Left colon (tissue), 2 donors: ENCODE data around the gene NCCRP1. TPM values are rescaled to one million over a fixed set of nuclear protein-coding genes. Genes with fewer than 3 reads are reported as not detected.
A peak's percentile ranks its signal among the peaks of the same experiment; 100 is the strongest.
"Not testable (repeated sequence)": the region's sequence is repeated elsewhere in the genome, so short reads cannot be mapped to it uniquely, and the experiment has no call there.

Experiments used
- ATAC-seq: fragments of 200-7000 bp; cut with Tn5 transposase; one replicate; pipeline ENCODE4 v1.9.1; 2020; ENCODE audit warnings: mild to moderate bottlenecking, moderate library complexity
- DNase-seq, 2 donors: peaks; one replicate each; pipeline ENCODE4 v3.0.0-alpha.2; 2020
- intact Hi-C, 2 donors: fragments of 100-400 bp; cut with DNase I in 1 of 2; cut with micrococcal nuclease in 1 of 2; formaldehyde crosslinking; loops; one replicate each; pipeline versions ENCODE4 v1.11.2 to v1.14.0; 2022; cut with DNase I, micrococcal nuclease
- total RNA-seq, 2 donors: library from RNA; stranded (reverse); fragmentation: NEBNext Ultra II Directional; extraction: Animal tissue kit (Norgen Biotek cat#: 25700); gene quantifications; one replicate each; pipeline ENCODE4 v1.2.1, GENCODE V29; 2021
- donor health status: DM: no; HTN: no; CAD: no.
- donor health status: DM: yes; HTN: yes; CAD: no.

NCCRP1 gene
- total RNA-seq, 2 donors from 2014 or later: not detected

DNA sequence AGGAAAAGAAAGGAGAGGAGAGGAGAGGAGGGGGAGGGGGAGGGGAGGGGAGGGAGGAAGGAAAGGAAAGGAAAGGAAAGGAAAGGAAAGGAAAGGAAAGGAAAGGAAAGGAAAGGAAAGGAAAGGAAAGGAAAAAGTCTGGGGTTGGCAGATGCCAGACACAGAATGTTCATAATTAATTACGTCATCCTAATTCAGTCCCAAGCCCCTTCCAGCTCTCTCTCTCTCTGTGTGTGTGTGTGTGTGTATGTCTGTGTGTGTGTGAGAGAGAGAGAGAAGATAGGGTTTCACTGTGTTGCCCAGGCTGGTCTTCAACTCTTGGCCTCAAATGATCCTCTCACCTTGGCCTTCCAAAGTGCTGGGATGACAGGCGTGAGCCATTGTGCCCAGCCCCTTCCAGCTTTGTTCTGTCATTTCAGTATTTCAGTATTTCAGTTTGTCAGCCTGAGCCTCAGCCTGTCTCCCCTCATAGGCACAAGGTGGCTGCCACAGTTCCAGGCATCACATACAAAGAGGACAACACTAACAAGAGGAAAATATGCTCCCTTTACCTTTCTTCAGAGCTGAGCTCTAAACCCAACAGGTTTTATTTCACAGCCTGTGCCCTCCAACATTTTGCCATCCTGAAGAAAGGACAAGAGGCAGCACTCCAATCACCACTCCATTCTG lies 33.5 kb downstream of the NCCRP1 start:
- ATAC-seq (no peak), DNase-seq (no peak)
- intact Hi-C loops: no loop called here

DNA sequence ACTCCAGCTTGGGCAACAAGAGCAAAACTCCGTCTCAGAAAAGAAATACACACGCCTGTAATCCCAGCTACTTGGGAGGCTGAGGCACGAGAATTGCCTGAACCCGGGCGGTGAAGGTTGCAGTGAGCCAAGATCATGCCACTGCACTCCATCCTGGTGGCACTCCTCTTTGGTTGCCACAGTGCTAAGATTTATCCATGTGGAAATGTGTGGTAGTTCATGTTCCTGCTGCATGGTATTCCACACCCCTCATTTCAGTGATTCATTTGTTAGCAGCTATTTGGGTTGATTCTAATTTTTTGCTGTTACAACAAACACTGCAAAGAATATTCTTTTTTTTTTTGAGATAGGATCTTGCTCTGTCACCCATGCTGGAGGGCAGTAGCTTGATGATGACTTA lies 35.9 kb downstream of the NCCRP1 start:
- intact Hi-C loops: no loop called here
- DNase-seq: no peak
- ATAC-seq: no peak

DNA sequence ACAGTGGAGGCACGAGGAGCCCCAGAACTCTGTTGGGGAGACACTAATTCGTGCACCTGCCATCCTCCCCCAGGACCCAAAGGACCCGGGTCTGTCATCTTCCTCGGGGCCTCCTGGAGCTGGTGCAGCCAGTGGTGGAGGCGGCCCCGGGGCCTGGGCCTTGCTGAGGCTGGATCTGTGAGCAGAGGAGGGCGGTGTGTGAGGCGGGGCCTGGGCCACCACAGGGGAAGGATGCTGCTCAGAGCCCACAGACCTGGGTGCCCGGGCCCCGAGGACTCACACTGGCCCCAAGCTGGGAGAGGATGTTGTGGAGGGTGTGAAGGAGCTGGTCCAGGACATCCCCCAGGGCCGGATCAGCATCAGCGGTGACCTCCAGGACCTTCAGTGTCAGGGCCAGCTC lies 39.8 kb downstream of the NCCRP1 start:
- intact Hi-C loops: no loop called here
- ATAC-seq (no peak), DNase-seq (peak in 1 of 2 donors; percentile 32)

DNA sequence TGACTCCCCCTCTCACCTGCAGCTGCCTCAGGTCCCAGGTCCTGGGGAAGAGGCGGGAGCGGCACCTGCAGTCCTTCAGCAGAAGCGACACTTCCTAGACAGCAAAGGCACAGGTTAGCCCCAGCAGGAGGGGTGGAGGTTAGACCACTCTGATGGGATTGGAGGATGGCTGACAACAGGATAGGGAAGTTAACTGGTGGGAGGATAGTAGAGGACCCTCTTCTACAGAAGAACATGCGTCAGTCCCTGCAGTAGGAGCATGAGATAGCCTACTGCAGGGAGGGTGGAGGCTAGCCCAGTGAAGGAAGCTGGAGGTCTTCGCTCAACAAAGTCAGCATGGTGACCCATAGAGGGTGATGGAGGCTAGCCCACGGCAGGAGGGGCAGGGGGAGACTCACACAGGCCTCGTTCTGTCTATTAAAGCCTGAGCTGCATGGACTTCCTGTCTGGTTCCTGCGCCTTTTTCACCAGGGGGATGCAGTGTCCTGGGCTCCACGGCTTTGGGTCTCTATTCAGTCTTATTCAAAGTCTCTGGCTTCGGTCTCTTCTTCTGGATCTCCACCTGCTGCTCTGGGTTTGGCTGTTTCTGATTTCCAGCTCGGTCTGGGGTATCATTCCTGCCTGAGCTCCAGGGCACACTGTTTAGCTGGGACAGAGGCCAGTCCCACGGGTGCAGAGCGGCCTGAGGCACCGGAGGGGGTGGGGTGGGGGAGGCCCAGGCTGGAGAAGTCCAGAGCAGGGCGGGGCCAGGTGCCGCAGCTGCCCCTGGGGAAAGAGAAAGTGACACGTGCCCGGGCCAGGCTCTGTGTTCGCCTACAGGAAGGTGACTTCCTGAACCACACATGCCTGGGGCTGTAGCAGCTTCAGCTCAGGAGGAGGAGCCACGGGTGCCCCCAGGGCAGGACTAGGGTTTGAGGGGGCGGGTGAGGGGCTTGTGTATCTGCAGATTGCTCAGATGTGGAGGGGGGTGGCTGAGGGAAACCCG lies 40.7 kb downstream of the NCCRP1 start:
- intact Hi-C loops: no loop called here

DNA sequence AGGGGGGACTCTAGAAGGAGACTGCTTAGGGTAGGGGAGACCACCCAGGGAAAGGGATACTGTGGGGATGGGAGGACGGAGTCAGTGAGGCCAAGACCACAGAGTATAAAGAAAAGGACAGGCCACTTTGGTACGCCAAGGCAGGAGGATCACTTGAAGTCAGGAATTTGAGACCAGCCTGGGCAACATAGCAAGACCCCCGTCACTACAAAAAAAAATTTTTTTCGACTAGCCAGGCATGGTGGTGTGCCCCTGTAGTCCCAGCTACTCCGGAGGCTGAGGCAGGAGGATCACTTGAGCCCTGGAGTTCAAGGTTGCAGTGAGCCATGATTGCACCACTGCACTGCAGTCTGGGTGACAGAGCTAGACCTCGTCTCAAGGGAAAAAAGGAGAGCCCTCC lies 41.4 kb downstream of the NCCRP1 start:
- DNase-seq: no peak
- ATAC-seq: no peak
- intact Hi-C loops: no loop called here

More for the DNA sequence above, 40.7 kb downstream of the NCCRP1 start:
- ATAC-seq (peak; percentile 100), DNase-seq (peak; percentile 78 to 80)

DNA sequence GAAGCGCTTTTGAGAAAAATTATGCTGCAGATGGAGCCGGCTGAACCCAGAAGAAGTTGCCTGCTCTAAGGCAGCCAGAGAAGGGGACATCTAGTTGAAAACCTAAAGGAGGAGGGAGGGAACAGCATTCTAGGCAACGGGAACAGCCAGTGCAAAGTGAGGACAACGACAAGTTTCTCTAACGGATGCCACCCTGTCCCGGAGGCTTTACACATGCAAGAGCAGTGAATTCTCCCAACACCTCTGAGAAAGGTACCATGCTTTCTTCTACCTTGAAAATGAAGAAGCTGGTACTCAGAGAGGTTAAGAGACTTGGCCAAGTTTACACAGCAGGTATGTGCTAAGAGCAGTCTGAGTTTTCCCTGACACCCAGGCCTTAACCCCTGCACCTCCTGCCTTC lies 42.2 kb downstream of the NCCRP1 start:
- ATAC-seq: no peak
- intact Hi-C loops: no loop called here
- no peak for DNase-seq

DNA sequence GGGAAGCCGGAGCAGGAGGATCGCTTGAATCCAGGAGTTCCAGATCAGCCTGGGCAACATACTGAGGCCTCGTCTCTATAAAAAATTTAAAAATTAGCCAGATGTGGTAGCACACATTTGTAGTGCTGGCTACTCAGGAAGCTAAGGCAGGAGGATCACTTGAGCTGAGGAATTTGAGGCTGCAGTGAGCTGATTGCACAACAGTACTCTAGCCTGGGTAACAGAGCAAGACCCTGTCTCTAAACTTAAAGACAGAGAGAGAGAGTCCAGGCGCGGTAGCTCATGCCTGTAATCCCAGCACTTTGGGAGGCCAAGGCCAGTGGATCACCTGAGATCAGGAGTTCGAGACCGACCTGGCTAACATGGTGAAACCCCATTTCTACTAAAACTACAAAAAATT lies 43.7 kb downstream of the NCCRP1 start:
- intact Hi-C loops: no loop called here

DNA sequence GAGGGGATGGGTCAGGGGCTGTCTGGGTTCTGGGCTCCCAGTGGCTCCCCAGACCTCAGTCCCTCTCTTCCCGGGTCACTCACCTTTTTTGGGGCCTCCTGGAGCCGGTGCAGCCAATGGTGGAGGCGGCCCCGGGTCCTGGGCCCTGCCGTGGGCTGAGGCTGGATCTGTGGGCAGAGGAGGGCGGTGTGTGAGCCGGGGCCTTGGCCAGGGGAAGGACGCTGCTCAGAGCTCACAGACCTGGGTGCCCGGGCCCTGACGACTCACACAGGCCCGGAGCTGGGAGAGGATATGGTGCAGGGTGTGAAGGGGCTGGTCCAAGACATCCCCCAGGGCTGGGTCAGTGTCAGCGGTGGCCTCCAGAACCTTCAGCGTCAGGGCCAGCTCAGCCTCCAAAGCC lies 47.0 kb downstream of the NCCRP1 start:
- ATAC-seq, DNase-seq, intact Hi-C loops: not testable (repeated sequence)

More for the DNA sequence above, 43.7 kb downstream of the NCCRP1 start:
- no peak for ATAC-seq
- no peak for DNase-seq

DNA sequence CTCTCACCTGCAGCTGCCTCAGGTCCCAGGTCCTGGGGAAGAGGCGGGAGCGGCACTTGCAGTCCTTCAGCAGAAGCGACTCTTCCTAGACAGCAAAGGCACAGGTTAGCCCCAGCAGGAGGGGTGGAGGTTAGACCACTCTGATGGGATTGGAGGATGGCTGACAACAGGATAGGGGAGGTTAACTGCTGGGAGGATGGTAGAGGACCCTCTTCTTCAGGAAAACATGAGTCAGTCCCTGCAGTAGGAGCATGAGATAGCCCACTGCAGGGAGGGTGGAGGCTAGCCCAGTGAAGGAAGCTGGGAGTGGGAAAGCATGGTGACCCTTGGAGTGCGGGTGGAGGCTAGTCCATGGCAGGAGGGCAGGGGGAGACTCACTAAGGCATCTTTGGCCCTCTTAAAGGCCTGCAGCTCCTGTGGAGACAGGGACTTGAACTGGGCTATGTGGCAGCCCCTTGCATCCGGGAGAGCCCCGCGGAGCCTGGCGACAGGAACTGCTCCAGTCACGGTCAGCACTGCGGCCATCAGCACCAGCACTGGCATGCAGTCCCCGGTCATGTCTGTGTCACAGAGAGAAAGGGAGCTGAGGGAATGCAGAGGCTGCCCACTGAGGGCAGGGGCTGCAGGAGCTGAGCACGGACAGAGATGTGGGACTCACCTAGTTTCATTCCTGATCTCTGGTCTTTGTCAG lies 47.8 kb downstream of the NCCRP1 start, which contains the start of gene IFNL3:
TSS of gene IFNL3 (minus strand) at position 597 of the 691 bp plus-strand sequence. CDS start at position 558, 39 bp downstream.
- DNase-seq, ATAC-seq, intact Hi-C loops: not testable (repeated sequence)

DNA sequence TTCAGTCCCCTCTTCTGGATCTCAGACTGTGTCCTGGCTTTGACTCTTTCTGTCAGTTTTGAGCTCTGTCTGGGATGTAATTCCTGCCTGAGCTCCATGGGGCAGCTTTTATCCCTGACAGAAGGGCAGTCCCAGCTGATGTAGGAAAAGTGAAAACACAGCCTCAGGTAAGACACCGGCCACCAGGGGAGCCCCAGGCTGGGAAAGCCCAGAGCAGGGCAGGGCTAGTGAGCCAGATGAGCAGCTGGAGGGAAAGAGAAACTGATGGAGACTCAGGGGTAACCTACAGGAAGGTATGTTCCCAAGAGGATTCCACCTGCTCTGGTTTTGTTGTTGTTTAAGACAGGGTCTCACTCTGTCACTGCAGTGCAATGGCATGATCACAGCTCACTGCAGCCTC lies 48.4 kb downstream of the NCCRP1 start:
- intact Hi-C loops, DNase-seq: not testable (repeated sequence)
- peak; percentile 58 for ATAC-seq

DNA sequence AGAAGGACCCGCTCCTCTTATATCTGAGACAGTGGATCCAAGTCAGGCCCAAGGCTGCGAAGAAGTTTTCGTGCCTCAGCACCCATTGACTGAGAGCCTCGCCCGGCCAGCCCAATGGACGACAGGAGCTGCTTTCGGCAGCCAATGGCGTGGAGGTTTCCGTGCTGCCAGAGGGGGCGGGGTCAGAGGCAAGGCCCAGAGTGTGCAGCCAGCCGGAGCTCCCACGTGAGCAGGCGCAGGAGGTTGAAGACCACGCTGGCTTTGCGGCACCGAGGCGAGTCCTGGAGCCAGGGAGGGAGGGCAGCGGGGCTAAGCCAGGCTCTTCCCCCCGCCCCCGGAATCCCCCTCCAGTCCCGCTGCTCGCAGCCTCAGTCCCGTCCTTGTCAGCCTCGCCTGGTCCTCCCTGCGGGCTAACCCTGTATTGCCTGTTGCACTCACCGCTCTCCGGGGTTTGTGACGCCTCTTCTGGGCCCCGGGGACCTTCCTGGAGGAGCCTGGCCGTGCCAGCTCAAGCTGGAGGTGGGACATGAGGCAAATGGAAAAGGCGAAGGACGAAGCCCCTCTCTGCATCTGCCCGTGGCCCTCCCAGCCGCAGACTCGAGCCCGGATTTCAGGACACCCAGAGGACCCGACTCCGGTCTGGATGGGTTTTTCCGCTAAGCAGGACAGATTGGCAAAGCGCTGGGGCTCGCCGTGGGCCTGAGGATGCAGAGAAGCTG lies 50.3 kb downstream of the NCCRP1 start:
- intact Hi-C loops: no loop called here
- peak in 1 of 2 donors; percentile 24 for DNase-seq
- peak; percentile 42 for ATAC-seq

DNA sequence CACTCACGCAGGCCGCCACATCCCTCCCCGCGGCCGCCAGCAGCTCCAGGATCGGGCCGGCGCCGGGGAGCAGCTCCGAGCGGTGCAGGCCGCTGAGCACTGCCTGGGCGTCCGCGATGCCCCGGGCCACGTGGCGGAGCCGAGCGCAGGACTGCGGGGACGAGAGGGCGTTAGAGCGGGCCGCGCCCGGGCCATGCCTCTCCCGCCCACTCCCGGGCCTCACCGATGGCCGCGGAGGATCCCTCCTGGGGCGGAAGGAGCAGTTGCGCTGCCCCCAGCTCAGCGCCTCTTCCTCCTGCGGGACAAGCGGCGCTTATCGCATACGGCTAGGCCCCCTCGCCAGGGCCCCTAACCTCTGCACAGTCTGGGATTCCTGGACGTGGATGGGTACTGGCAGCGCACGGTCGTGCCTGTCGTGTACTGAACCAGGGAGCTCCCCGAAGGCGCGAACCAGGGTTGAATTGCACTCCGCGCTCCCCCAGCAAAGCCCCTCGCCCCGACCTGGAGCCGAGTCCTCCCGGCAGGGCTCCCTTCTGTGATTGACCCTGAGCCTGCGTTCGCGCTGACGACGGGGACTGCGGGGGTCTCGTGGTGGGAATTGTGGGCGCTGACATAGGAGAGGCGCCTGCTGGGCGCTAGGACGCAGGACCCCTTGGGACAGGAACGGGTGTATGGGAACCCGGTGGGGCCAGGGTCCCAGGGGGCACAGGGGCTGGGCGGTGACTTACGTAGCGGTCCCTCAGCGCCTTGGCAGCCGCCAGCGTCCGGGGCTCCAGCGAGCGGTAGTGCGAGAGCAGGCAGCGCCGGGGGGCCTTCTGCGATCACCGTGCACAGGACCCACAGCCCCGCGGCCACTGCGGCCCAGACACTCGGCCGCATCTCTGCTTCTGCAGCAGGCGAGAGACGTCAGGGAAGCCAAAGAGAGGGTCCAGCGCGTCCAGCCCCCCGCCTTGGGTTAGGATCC lies 51.2 kb downstream of the NCCRP1 start:
- DNase-seq (no peak), ATAC-seq (no peak)
- intact Hi-C loops: no loop called here

DNA sequence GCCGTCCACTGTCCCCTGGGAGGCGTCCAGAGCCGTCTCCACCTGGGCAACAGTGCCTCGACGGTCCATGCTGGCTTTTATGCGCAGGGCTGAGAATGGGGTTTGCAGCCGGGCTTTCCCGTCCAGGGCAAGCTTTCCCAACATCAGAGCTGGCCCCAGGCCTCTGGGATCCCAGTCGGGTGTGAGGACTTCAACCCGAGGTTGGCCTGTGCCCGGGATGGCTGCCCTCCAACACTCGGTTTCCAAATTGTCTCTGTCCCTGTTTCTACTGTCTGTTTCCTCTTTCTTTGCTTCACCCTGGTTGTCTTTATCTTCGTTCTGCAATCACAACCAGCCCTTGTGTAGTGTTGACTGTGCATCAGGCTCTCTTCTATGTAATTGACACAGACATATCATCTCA lies 52.0 kb downstream of the NCCRP1 start, which contains the start of gene IFNL4:
TSS of gene IFNL4 (minus strand) at position 51 of the 400 bp plus-strand sequence.
- DNase-seq (no peak), ATAC-seq (no peak)
- intact Hi-C loops: no loop called here

DNA sequence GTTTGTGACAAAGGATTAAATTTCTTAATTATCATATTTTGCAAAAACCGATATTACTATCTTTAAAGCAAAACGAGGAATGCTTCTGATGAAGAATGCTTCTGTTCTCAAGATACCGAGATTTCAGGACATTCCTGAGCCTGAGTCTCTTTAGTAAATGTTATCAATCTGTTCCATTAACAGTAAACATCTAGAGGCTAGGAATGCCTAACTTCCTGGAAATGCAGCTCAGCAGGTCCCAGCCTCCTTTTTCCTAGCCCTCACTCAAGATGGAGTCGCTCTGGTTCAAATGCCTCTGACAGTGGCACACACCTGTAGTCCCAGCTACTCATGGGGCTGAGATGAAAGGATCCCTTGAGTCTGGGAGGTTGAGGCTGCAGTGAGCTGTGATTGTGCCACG lies 54.3 kb downstream of the NCCRP1 start:
- intact Hi-C loops: no loop called here
- DNase-seq: no peak
- ATAC-seq: no peak
